CD14-positive monocyte (primary cell): ENCODE results near the gene CRYBG3. TPM values are rescaled to one million over a fixed set of nuclear protein-coding genes. Genes with fewer than 3 reads are reported as not detected.

Experiments
- DNase-seq, 3 donors: peaks; one replicate each; pipeline ENCODE4 v3.0.0-alpha.2; 2011 to 2022
- H2AFZ ChIP-seq: 2 replicates; pipeline ENCODE4 v1.6.0; 2012; ENCODE audit warnings: mild to moderate bottlenecking, low read depth, low read length, inconsistent platforms; ENCODE audit not compliant: insufficient read depth, poor library complexity, severe bottlenecking
- H3K27ac ChIP-seq, 2 donors: 1 replicate in 1 of 2; 2 replicates in 1 of 2; pipeline ENCODE4 v1.5.1; 2012 to 2013; ENCODE audit warnings: low read length in 2 of 2, control low read depth in 1 of 2, inconsistent platforms in 1 of 2, low read depth in 1 of 2, mild to moderate bottlenecking in 1 of 2
- H3K27me3 ChIP-seq, 2 donors: one replicate each; pipeline versions ENCODE4 v1.6.0 to v1.6.1; 2011 to 2013; ENCODE audit warnings: low read length in 2 of 2; ENCODE audit not compliant: control insufficient read depth in 2 of 2, insufficient read depth in 2 of 2
- H3K36me3 ChIP-seq, 2 donors: replicated peaks in 1 of 2; 1 replicate in 1 of 2; 2 replicates in 1 of 2; pipeline versions ENCODE4 v1.5.1 to v1.6.1; 2012 to 2013; ENCODE audit warnings: low read length in 2 of 2, control low read depth in 1 of 2, inconsistent platforms in 1 of 2, mild to moderate bottlenecking in 1 of 2; ENCODE audit not compliant: insufficient read depth in 2 of 2, control insufficient read depth in 1 of 2
- H3K4me1 ChIP-seq, 2 donors: 1 replicate in 1 of 2; 2 replicates in 1 of 2; pipeline versions ENCODE4 v1.5.1 to v1.6.1; 2012 to 2013; ENCODE audit warnings: low read length in 2 of 2, control low read depth in 1 of 2, inconsistent platforms in 1 of 2, mild to moderate bottlenecking in 1 of 2, moderate library complexity in 1 of 2; ENCODE audit not compliant: insufficient read depth in 2 of 2, control insufficient read depth in 1 of 2
- H3K4me2 ChIP-seq: replicated peaks from 2 replicates; pipeline ENCODE3; 2012; ENCODE audit warnings: low read length, moderate library complexity, mild to moderate bottlenecking; ENCODE audit not compliant: poor library complexity, severe bottlenecking; ENCODE audit errors: extremely low read depth
- H3K4me3 ChIP-seq, 3 experiments: fragments of 200-600 bp in 1 of 3; sonication (generic) in 1 of 3; replicated peaks in 1 of 3; 1 replicate in 2 of 3; 2 replicates in 1 of 3; pipeline ENCODE4 v1.5.1; 2011 to 2013; ENCODE audit warnings: low read length in 3 of 3, mild to moderate bottlenecking in 3 of 3, control low read depth in 2 of 3, low read depth in 2 of 3, inconsistent platforms in 1 of 3, moderate library complexity in 1 of 3
- H3K79me2 ChIP-seq: 2 replicates; pipeline ENCODE4 v1.6.0; 2012; ENCODE audit warnings: mild to moderate bottlenecking, control low read depth, inconsistent platforms, low read length, moderate library complexity; ENCODE audit not compliant: insufficient read depth
- H3K9ac ChIP-seq: 2 replicates; pipeline ENCODE4 v1.6.0; 2017; ENCODE audit warnings: low read length, mild to moderate bottlenecking; ENCODE audit not compliant: insufficient read depth, poor library complexity, severe bottlenecking
- H3K9me3 ChIP-seq, 2 donors: replicated peaks in 1 of 2; 1 replicate in 1 of 2; 2 replicates in 1 of 2; pipeline versions ENCODE4 v1.5.1 to v1.6.1; 2012 to 2013; ENCODE audit warnings: low read length in 2 of 2, control low read depth in 1 of 2; ENCODE audit not compliant: control insufficient read depth in 1 of 2, insufficient read depth in 1 of 2
- H4K20me1 ChIP-seq: 2 replicates; pipeline ENCODE4 v1.6.0; 2012; ENCODE audit warnings: mild to moderate bottlenecking, low read length, control low read depth, moderate library complexity; ENCODE audit not compliant: insufficient read depth
- H3K27ac Mint-ChIP-seq, 7 donors: one replicate each; pipeline ENCODE4 v1.8.0; 2020; ENCODE audit warnings: mild to moderate bottlenecking in 7 of 7, mixed read lengths in 7 of 7, moderate library complexity in 6 of 7, inconsistent platforms in 2 of 7
- H3K27me3 Mint-ChIP-seq, 3 donors: one replicate each; pipeline ENCODE4 v1.8.0; 2021 to 2022; ENCODE audit warnings: low read depth in 3 of 3, mild to moderate bottlenecking in 3 of 3, mixed read lengths in 3 of 3, moderate library complexity in 3 of 3, inconsistent platforms in 1 of 3
- H3K36me3 Mint-ChIP-seq, 2 donors: one replicate each; pipeline ENCODE4 v1.8.0; 2020; ENCODE audit warnings: mixed read lengths in 2 of 2, inconsistent platforms in 1 of 2, mild to moderate bottlenecking in 1 of 2
- H3K4me1 Mint-ChIP-seq: one replicate; pipeline ENCODE4 v1.8.0; 2020; ENCODE audit warnings: mild to moderate bottlenecking, mixed read lengths
- H3K4me3 Mint-ChIP-seq, 2 donors: one replicate each; pipeline ENCODE4 v1.8.0; 2020; ENCODE audit warnings: mild to moderate bottlenecking in 2 of 2, mixed read lengths in 2 of 2, moderate library complexity in 1 of 2
- H3K9me3 Mint-ChIP-seq, 7 donors: one replicate each; pipeline ENCODE4 v1.8.0; 2020 to 2022; ENCODE audit warnings: mixed read lengths in 7 of 7, mild to moderate bottlenecking in 6 of 7, moderate library complexity in 6 of 7, inconsistent platforms in 2 of 7
- CTCF ChIP-seq: fragments of 200-600 bp; IDR thresholded peaks from one replicate; pipeline ENCODE4 v1.8.0; 2022; ENCODE audit warnings: antibody characterized with exemption, mild to moderate bottlenecking
- intact Hi-C, 2 donors: fragments of 100-400 bp; cut with micrococcal nuclease; formaldehyde crosslinking; loops; one replicate each; pipeline versions ENCODE4 v1.15.0 to v1.15.1; 2023
- polyA plus RNA-seq, 3 donors: library from polyadenylated mRNA; depleted of rRNA in 1 of 3; unstranded in 2 of 3; stranded (reverse) in 1 of 3; fragments of 300-500 nt in 2 of 3; fragments of >200 nt in 1 of 3; fragmentation: Illumina TruSeq in 2 of 3; gene quantifications; 1 replicate in 2 of 3; 2 replicates in 1 of 3; pipeline ENCODE4 v1.2.3, GENCODE V29; 2012 to 2021

CRYBG3 gene
- polyA plus RNA-seq, 3 donors: 2.3 to 6.8 (median 5.3) TPM

GRCh38 chr3:97778152-97778551 is 43.7 kb upstream of the CRYBG3 start:
- no peak overlapping the region for H3K4me2 ChIP-seq
- peaks cover 0 to 3% of the 10 kb centered on the region in 2 donors for H3K36me3 Mint-ChIP-seq

GRCh38 chr3:97793420-97794019 is 28.3 kb upstream of the CRYBG3 start:
- Histone ChIP-seq H3K9ac (no peak overlapping the region), H3K36me3 (no peaks in the 10 kb centered on the region), H2AFZ (no peak overlapping the region), H3K79me2 (no peaks in the 10 kb centered on the region), H3K27ac (no peak overlapping the region), H4K20me1 (no peaks in the 10 kb centered on the region), H3K9me3 (no peaks in the 10 kb centered on the region), H3K4me1 (no peaks in the 10 kb centered on the region), H3K4me3 (no peak overlapping the region), H3K4me2 (no peak overlapping the region), H3K27me3 (no peaks in the 10 kb centered on the region)
- DNase-seq: peak; percentile 25 to 57 (median 49)
- no peaks in the 10 kb centered on the region for H3K9me3 Mint-ChIP-seq
- intact Hi-C loops: loop anchor here (2.0 kb wide), 1 partner anchor 229 kb away; no protein-coding TSS in a partner anchor
- no peaks in the 10 kb centered on the region for H3K36me3 Mint-ChIP-seq
- no peak overlapping the region for H3K4me3 Mint-ChIP-seq
- H3K4me1 Mint-ChIP-seq: no peaks in the 10 kb centered on the region
- H3K27me3 Mint-ChIP-seq: no peaks in the 10 kb centered on the region
- peak; percentile 80 for TF ChIP-seq CTCF
- no peak overlapping the region for H3K27ac Mint-ChIP-seq

More at GRCh38 chr3:97778152-97778551, 43.7 kb upstream of the CRYBG3 start:
- Histone ChIP-seq H4K20me1 (no peaks in the 10 kb centered on the region), H3K9me3 (no peaks in the 10 kb centered on the region), H3K36me3 (no peaks in the 10 kb centered on the region), H3K9ac (no peak overlapping the region), H3K27me3 (no peaks in the 10 kb centered on the region), H2AFZ (no peak overlapping the region), H3K27ac (no peak overlapping the region), H3K4me3 (no peak overlapping the region), H3K4me1 (no peaks in the 10 kb centered on the region), H3K79me2 (no peaks in the 10 kb centered on the region)
- no peak overlapping the region for H3K27ac Mint-ChIP-seq
- peaks cover 0 to 2% (median 0%) of the 10 kb centered on the region in 3 donors for H3K27me3 Mint-ChIP-seq
- peaks cover 3% of the 10 kb centered on the region for H3K4me1 Mint-ChIP-seq
- intact Hi-C loops: no loop called here
- no peak for DNase-seq
- TF ChIP-seq CTCF: no peak
- peaks cover 0 to under 1% (median 0%) of the 10 kb centered on the region in 7 donors for H3K9me3 Mint-ChIP-seq
- no peak overlapping the region for H3K4me3 Mint-ChIP-seq
